ENCODE data around the gene GNMT.

DNA sequence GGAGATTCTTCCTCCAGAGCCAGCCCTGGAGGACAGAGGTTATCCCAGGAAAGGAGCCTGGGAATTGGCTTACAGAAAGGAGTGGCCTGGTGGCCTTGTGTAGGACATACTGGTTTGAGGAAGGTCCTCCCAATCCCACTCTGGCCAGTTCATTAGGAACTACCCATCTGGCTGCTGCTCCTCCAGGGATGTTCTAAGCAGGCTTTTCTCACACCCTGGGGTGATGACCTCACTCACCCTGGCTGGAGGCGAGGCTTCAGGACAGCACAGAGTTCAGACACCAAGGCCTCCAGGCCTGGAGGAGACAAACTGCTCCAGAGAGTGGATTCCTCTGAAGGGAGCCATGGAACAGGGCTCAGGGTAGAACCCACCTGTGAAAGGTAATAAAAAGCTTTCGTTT lies 8.9 kb downstream of the GNMT start:
- TF ChIP-seq, protein P1, sequence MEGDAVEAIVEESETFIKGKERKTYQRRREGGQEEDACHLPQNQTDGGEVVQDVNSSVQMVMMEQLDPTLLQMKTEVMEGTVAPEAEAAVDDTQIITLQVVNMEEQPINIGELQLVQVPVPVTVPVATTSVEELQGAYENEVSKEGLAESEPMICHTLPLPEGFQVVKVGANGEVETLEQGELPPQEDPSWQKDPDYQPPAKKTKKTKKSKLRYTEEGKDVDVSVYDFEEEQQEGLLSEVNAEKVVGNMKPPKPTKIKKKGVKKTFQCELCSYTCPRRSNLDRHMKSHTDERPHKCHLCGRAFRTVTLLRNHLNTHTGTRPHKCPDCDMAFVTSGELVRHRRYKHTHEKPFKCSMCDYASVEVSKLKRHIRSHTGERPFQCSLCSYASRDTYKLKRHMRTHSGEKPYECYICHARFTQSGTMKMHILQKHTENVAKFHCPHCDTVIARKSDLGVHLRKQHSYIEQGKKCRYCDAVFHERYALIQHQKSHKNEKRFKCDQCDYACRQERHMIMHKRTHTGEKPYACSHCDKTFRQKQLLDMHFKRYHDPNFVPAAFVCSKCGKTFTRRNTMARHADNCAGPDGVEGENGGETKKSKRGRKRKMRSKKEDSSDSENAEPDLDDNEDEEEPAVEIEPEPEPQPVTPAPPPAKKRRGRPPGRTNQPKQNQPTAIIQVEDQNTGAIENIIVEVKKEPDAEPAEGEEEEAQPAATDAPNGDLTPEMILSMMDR (IDR thresholded peaks at IDR 0.05; ENCODE audit: poor library complexity) = no peak
- no peak for TF ChIP-seq EZH2 (IDR thresholded peaks at IDR 0.05; ENCODE audit: borderline replicate concordance)
